MCF 10A (cell line): ENCODE results near the gene PTPRN. TPM values are rescaled to one million over a fixed set of nuclear protein-coding genes. Genes with fewer than 3 reads are reported as not detected.
A peak's percentile ranks its signal among the peaks of the same experiment; 100 is the strongest.

Experiments
- BruUV-seq: library from RNA; stranded (reverse); fragments of 400-500 nt; replicated peaks from 2 replicates; lab custom pipeline; 2021; lab: Mats Ljungman, UMichigan
- CTCF ChIA-PET: fragments of 300-600 bp; sonication (Branson Sonifier 250); formaldehyde crosslinking; extraction: SDS; loops from one replicate; lab custom pipeline; 2021; ENCODE audit warnings: antibody characterized with exemption, inconsistent platforms; lab: Yijun Ruan, JAX
- POLR2A ChIA-PET: fragments of 300-600, 350-650 bp; sonication (Branson Sonifier 250); formaldehyde crosslinking; extraction: SDS; loops from one replicate; lab custom pipeline; 2020; ENCODE audit warnings: antibody characterized with exemption, inconsistent platforms; lab: Yijun Ruan, JAX
- DNase-seq: peaks from one replicate; pipeline ENCODE4 v3.0.0-alpha.2; 2018; ENCODE audit not compliant: unreplicated experiment
- H3K27ac Mint-ChIP-seq: one replicate; pipeline ENCODE4 v1.8.0; 2022; ENCODE audit warnings: mild to moderate bottlenecking, low read depth, mixed read lengths; ENCODE audit not compliant: unreplicated experiment
- H3K27me3 Mint-ChIP-seq: one replicate; pipeline ENCODE4 v1.8.0; 2022; ENCODE audit warnings: mixed read lengths; ENCODE audit not compliant: insufficient read depth, unreplicated experiment
- H3K36me3 Mint-ChIP-seq: one replicate; pipeline ENCODE4 v1.8.0; 2022; ENCODE audit warnings: mild to moderate bottlenecking, moderate library complexity, mixed read lengths; ENCODE audit not compliant: insufficient read depth, unreplicated experiment
- H3K4me1 Mint-ChIP-seq: one replicate; pipeline ENCODE4 v1.8.0; 2022; ENCODE audit warnings: mixed read lengths; ENCODE audit not compliant: insufficient read depth, unreplicated experiment
- H3K4me3 Mint-ChIP-seq: one replicate; pipeline ENCODE4 v1.8.0; 2022; ENCODE audit warnings: mild to moderate bottlenecking, moderate library complexity, mixed read lengths; ENCODE audit not compliant: unreplicated experiment
- H3K9me3 Mint-ChIP-seq: one replicate; pipeline ENCODE4 v1.8.0; 2022; ENCODE audit warnings: mixed read lengths; ENCODE audit not compliant: unreplicated experiment
- CTCF ChIP-seq: fragments of 200-600 bp; IDR thresholded peaks from one replicate; pipeline ENCODE4 v1.8.0; 2022; ENCODE audit warnings: antibody characterized with exemption, mild to moderate bottlenecking; ENCODE audit not compliant: unreplicated experiment
- intact Hi-C: fragments of 100-400 bp; cut with micrococcal nuclease; formaldehyde crosslinking; loops from 2 replicates; pipeline ENCODE4 v1.14.1; 2022
- total RNA-seq: library from RNA; stranded (reverse); gene quantifications from 2 replicates; pipeline ENCODE4 v1.2.3, GENCODE V29; 2022

PTPRN gene
- total RNA-seq, 1 experiment from 2014 or later: not detected

DNA sequence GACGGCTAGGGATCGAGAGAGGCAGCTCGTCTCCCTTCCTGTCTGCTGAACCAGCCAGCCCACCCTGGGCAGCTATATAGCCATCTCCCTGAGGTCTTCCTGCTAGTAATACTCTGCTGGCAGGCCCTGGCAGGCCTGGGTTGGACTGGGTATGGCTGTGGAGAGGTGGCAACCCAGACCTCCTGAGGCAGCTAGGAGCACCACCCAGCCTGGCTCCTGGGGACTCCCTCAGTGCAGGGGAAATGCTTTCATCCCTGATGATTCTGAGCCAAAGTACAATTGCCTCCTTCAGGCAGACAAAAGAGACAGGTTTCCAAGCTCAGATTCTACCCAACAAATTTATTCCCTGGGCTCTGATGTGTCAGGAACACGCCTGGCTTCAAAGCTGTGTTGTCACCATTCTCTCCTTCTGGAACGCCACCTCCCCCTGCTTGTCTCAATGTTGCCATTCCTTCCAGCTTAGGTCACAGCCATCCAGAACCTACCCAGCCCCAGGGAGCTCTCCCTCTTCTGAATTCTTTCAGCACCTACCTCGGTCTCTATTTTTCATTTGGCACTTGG, 34.8 kb downstream of the PTPRN start:
- no peak for TF ChIP-seq CTCF
- Mint-ChIP-seq H3K27ac (peak overlapping the region; percentile 91), H3K27me3 (no peaks in the 10 kb centered on the region), H3K4me1 (peaks cover 34% of the 10 kb centered on the region), H3K36me3 (no peaks in the 10 kb centered on the region), H3K9me3 (no peaks in the 10 kb centered on the region), H3K4me3 (peak overlapping the region; percentile 44)
- intact Hi-C loops: loop anchor here (1.0 kb wide), 1 partner anchor 21 kb away; the partner anchor contains the start of genes TUBA4A and TUBA4B
- ChIA-PET CTCF (interaction anchor here (0.6 to 18.2 kb wide), 9 partner anchors 13 to 244 kb away, joined by 3 to 445 read pairs (median 3); partner anchors contain the start of genes ANKZF1 and NHEJ1), POLR2A (interaction anchor here (0.8 to 10.0 kb wide), 11 partner anchors 10 to 269 kb away, joined by 3 to 263 read pairs (median 6); partner anchors contain the start of genes ABCB6, ANKZF1, ATG9A and CHPF)
- BruUV-seq: TSS peak; percentile 81
- peak; percentile 65 for DNase-seq

DNA sequence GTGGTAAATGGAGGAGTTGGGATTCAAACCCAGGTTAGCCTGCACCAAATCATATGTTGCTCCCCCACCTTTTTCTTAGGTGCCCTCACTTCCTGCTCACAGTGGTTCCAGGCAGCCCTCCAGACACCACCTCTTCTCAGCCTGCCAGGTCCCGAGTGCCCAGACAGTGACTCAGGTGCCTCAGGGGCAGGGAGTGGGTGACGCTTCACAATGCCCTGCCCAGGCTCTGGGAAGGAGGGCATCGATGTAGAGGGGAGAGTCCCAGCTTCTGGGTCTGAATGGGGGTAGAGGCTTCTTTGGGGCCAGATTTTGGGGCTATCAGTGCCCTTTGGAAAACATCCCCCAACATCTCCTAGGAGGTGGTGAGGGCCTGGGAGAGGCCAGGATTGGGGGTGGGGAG, 35.3 kb downstream of the PTPRN start:
- no TSS peak for BruUV-seq
- H3K36me3 Mint-ChIP-seq: no peaks in the 10 kb centered on the region
- no peak for TF ChIP-seq CTCF
- ChIA-PET CTCF (interaction anchor here (0.6 to 18.2 kb wide), 8 partner anchors 13 to 114 kb away, joined by 3 to 445 read pairs (median 3); partner anchors contain the start of genes ANKZF1 and NHEJ1), POLR2A (interaction anchor here (0.8 to 10.0 kb wide), 11 partner anchors 10 to 270 kb away, joined by 3 to 263 read pairs (median 6); partner anchors contain the start of genes ABCB6, ANKZF1, ATG9A and CHPF)
- no peaks in the 10 kb centered on the region for H3K27me3 Mint-ChIP-seq
- intact Hi-C loops: loop anchor here (1.0 kb wide), 1 partner anchor 21 kb away; the partner anchor contains the start of genes TUBA4A and TUBA4B
- peak; percentile 94 for DNase-seq
- H3K4me3 Mint-ChIP-seq: peak overlapping the region; percentile 44
- H3K9me3 Mint-ChIP-seq: no peaks in the 10 kb centered on the region
- H3K4me1 Mint-ChIP-seq: peaks cover 39% of the 10 kb centered on the region
- peak overlapping the region; percentile 91 for H3K27ac Mint-ChIP-seq

DNA sequence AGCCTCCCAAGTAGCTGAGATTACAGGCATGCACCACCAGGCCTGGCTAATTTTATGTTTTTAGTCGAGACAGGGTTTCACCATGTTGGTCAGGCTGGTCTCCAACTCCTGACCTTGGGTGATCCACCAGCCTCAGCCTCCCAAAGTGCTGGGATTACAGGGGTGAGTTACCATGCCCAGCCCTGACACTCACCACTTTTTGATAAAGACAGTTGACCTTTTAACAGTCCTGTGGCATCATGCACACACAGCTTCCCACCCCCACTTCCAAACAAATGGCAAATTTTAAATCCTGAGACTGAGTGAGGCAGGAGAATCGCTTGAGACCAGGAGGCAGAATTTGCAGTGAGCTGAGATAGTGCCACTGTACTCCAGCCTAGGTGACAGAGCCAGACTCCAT, 36.2 kb downstream of the PTPRN start:
- no peaks in the 10 kb centered on the region for H3K27me3 Mint-ChIP-seq
- ChIA-PET CTCF (interaction anchor here (0.7 to 18.2 kb wide), 4 partner anchors 21 to 202 kb away, joined by 3 to 445 read pairs (median 4); no protein-coding TSS in a partner anchor), POLR2A (interaction anchor here (3.6 to 10.0 kb wide), 4 partner anchors 18 to 96 kb away, joined by 22 to 263 read pairs (median 102); partner anchors contain the start of genes CNPPD1, GLB1L, RETREG2 and STK16)
- peaks cover 33% of the 10 kb centered on the region for H3K4me1 Mint-ChIP-seq
- peak overlapping the region; percentile 91 for H3K27ac Mint-ChIP-seq
- DNase-seq: peak; percentile 40
- no peak for TF ChIP-seq CTCF
- no TSS peak for BruUV-seq
- H3K36me3 Mint-ChIP-seq: no peaks in the 10 kb centered on the region
- no peak overlapping the region for H3K4me3 Mint-ChIP-seq
- no peaks in the 10 kb centered on the region for H3K9me3 Mint-ChIP-seq
- intact Hi-C loops: no loop called here

DNA sequence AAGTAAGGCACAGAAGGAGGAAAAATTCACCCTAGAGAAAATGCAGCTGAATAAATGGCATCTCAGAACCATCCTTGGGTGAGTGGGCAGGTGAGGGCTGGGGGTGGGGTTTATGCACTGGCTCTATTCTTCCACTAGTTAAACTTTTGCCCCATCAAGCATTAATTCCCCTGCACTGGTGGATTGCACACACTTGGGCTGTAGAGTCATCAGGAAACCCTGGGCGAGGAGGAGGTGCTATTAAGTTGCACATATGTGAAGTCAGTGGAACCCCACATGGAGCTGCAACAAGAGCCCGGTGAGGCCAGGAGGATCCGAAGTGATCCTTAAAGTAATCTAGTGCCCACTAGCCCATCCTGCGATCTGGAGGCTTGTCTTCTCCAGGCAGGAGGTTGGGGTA, 36.8 kb downstream of the PTPRN start:
- Mint-ChIP-seq H3K27me3 (no peaks in the 10 kb centered on the region), H3K9me3 (no peaks in the 10 kb centered on the region), H3K27ac (peak overlapping the region; percentile 91), H3K36me3 (no peaks in the 10 kb centered on the region), H3K4me3 (no peak overlapping the region), H3K4me1 (peaks cover 27% of the 10 kb centered on the region)
- DNase-seq: no peak
- intact Hi-C loops: no loop called here
- ChIA-PET CTCF (interaction anchor here (0.7 to 18.2 kb wide), 2 partner anchors 24 to 202 kb away, joined by 3 to 445 read pairs; no protein-coding TSS in a partner anchor), POLR2A (interaction anchor here (9.7 to 10.0 kb wide), 2 partner anchors 19 kb away, joined by 170 to 263 read pairs; partner anchors contain the start of genes TUBA4A and TUBA4B)
- no peak for TF ChIP-seq CTCF
- no TSS peak for BruUV-seq
